Hepatocyte (in vitro differentiated cells): ENCODE measurements around the gene CCR1. TPM values are rescaled to one million over a fixed set of nuclear protein-coding genes. Genes with fewer than 3 reads are reported as not detected.

Experiments used
- DNase-seq: peaks from one replicate; pipeline ENCODE4 v3.0.0-alpha.2; 2016; ENCODE audit warnings: low spot score
- H2AFZ ChIP-seq: fragments of 200-600 bp; sonication (generic); 2 replicates; pipeline ENCODE4 v1.6.0; 2016; ENCODE audit warnings: antibody characterized with exemption, mild to moderate bottlenecking
- H3K27ac ChIP-seq: fragments of 200-600 bp; sonication (generic); 2 replicates; pipeline ENCODE4 v1.5.1; 2016; ENCODE audit warnings: mild to moderate bottlenecking
- H3K27me3 ChIP-seq: fragments of 200-600 bp; sonication (generic); 2 replicates; pipeline ENCODE4 v1.6.1; 2016
- H3K36me3 ChIP-seq: fragments of 200-600 bp; sonication (generic); replicated peaks from 2 replicates; pipeline ENCODE4 v1.5.1; 2016; ENCODE audit warnings: low read depth; ENCODE audit not compliant: insufficient read depth
- H3K4me1 ChIP-seq: fragments of 200-600 bp; sonication (generic); 2 replicates; pipeline ENCODE4 v1.5.1; 2016; ENCODE audit warnings: mild to moderate bottlenecking, moderate library complexity; ENCODE audit not compliant: insufficient read depth
- H3K4me2 ChIP-seq: fragments of 200-600 bp; sonication (generic); 2 replicates; pipeline ENCODE4 v1.6.0; 2016
- H3K4me3 ChIP-seq: fragments of 200-600 bp; sonication (generic); 2 replicates; pipeline ENCODE4 v1.5.1; 2016; ENCODE audit warnings: mild to moderate bottlenecking
- H3K79me2 ChIP-seq: fragments of 200-600 bp; sonication (generic); 2 replicates; pipeline ENCODE4 v1.6.0; 2017; ENCODE audit warnings: mild to moderate bottlenecking
- H3K9me2 ChIP-seq: fragments of 200-600 bp; sonication (generic); replicated peaks from 2 replicates; pipeline ENCODE4 v1.6.0; 2017; ENCODE audit warnings: mild to moderate bottlenecking; ENCODE audit not compliant: insufficient read depth
- H3K9me3 ChIP-seq: fragments of 200-600 bp; sonication (generic); 2 replicates; pipeline ENCODE4 v1.5.1; 2016; ENCODE audit warnings: low read depth, mild to moderate bottlenecking
- H4K20me1 ChIP-seq: fragments of 200-600 bp; sonication (generic); 2 replicates; pipeline ENCODE4 v1.6.0; 2016; ENCODE audit warnings: mild to moderate bottlenecking; ENCODE audit not compliant: insufficient read depth, poor library complexity, severe bottlenecking
- CTCF ChIP-seq: fragments of 200-600 bp; sonication (generic); IDR thresholded peaks from 2 replicates; pipeline ENCODE4 v1.5.1; 2016; ENCODE audit warnings: antibody characterized with exemption, mild to moderate bottlenecking; ENCODE audit not compliant: poor library complexity
- EZH2 ChIP-seq: fragments of 200-600 bp; sonication (generic); IDR thresholded peaks from 2 replicates; pipeline ENCODE4 v1.6.1; 2016; ENCODE audit warnings: antibody characterized with exemption, mild to moderate bottlenecking, borderline replicate concordance
- EZH2phosphoT487 ChIP-seq: fragments of 200-600 bp; sonication (generic); IDR thresholded peaks from one replicate; pipeline ENCODE4 v1.6.1; 2018; ENCODE audit warnings: antibody characterized with exemption, mild to moderate bottlenecking, low read depth, moderate library complexity; ENCODE audit not compliant: unreplicated experiment, severe bottlenecking
- WGBS: methylation state at CpG from one replicate; pipeline ENCODE4 v1.1.6; 2016; ENCODE audit warnings: low lambda C conversion rate; ENCODE audit errors: missing lambda C conversion rate; 5-methylcytosine and 5-hydroxymethylcytosine counted together
- polyA plus RNA-seq: library from polyadenylated mRNA; unstranded; fragments of >200 nt; fragmentation: Nextera tagmentation; extraction: Ambion mirVana; gene quantifications from 2 replicates; pipeline ENCODE4 v1.2.1, GENCODE V29; 2016
- total RNA-seq: library from RNA; depleted of rRNA; stranded (reverse); fragments of >200 nt; gene quantifications from 2 replicates; pipeline ENCODE4 v1.2.3, GENCODE V29; 2014

CCR1 gene
- total and polyA plus RNA-seq, 2 experiments from 2014 or later = 1.8 to 3.5 TPM

GRCh38 chr3:46218196-46218709, 10.1 kb upstream of the CCR1 start:
- Histone ChIP-seq H3K4me3 (no peak overlapping the region), H3K27me3 (peaks cover 3% of the 10 kb centered on the region), H3K9me2 (no peaks in the 10 kb centered on the region), H3K4me1 (no peaks in the 10 kb centered on the region), H3K27ac (no peak overlapping the region), H3K4me2 (no peak overlapping the region), H3K79me2 (no peaks in the 10 kb centered on the region), H2AFZ (no peak overlapping the region), H3K36me3 (no peaks in the 10 kb centered on the region), H3K9me3 (no peaks in the 10 kb centered on the region), H4K20me1 (no peaks in the 10 kb centered on the region)
- no peak for DNase-seq
- TF ChIP-seq EZH2phosphoT487 (no peak), EZH2 (no peak), CTCF (no peak)
- WGBS = 68% methylated on average over 2 of the region's 2 CpGs

DNA sequence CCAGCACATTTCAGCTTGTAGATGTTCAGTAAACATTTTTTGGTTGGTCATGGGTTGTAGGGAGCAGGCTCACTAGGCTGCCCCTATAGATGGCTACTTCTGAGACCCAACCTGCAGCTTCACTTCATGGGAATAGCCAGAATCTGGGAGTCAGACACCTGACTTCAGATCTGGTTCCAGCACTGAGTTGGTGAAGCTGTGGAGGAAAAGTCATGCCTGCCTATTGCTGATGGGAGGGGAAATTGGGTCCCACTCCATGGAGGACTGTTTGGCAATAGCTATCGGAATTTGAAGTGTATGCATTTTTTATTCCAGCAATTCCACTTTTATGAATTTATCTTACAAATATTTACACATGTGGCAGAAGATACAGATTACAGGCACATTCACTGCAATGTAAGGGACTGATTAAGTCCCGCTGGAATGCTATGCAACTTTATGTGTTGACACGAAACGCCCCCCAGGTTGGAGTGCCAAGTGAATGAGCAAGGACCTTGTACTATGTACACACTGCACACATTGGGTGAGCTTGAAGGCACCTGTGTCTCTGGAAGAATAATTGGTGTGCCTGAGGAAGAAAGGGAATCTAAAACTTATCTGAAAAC, 7.8 kb upstream of the CCR1 start:
- H3K27me3 ChIP-seq = peaks cover 3% of the 10 kb centered on the region
- peak; percentile 63 for DNase-seq
- peak overlapping the region; percentile 52 for H3K27ac ChIP-seq
- H3K79me2 ChIP-seq = no peaks in the 10 kb centered on the region
- no peaks in the 10 kb centered on the region for H3K9me2 ChIP-seq
- TF ChIP-seq EZH2phosphoT487 = no peak
- no peak overlapping the region for H3K4me2 ChIP-seq
- H3K4me3 ChIP-seq = no peak overlapping the region
- 37% methylated on average over 4 of the region's 4 CpGs for WGBS
- no peaks in the 10 kb centered on the region for H4K20me1 ChIP-seq
- no peaks in the 10 kb centered on the region for H3K4me1 ChIP-seq
- no peak overlapping the region for H2AFZ ChIP-seq
- H3K9me3 ChIP-seq = no peaks in the 10 kb centered on the region
- no peaks in the 10 kb centered on the region for H3K36me3 ChIP-seq

DNA sequence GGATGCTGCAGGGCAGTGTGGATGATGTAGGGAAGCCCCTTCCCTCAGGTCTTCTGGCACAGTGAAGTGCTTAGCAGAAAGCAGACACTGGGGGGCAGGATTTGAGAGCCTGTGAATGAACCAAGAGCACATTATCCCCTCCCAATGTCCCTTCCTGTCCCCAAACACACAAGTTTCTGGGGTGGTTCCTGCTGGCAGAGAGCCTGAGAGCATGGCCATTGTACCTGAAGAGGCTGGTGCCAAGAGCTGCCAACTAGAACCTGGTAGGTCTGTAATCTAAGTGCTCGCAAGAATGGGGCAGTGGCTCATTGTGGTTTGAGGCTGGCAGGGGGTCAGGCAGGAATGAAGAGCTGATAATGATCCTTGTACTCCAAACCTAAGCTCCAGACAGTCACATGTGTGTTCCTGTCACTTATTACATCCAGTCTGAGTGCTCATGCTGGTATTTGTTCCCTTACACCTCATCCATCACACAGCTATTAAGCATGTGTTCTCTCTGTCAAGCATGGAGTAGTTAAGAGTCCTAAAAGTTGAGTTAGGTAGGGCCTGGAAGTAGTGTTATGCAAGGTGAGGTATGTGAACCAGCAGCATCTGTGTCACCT, 6.7 kb upstream of the CCR1 start:
- H4K20me1 ChIP-seq = no peaks in the 10 kb centered on the region
- no peaks in the 10 kb centered on the region for H3K4me1 ChIP-seq
- peak; percentile 19 for DNase-seq
- no peak overlapping the region for H2AFZ ChIP-seq
- H3K4me3 ChIP-seq = no peak overlapping the region
- H3K79me2 ChIP-seq = no peaks in the 10 kb centered on the region
- TF ChIP-seq EZH2 = no peak
- TF ChIP-seq CTCF = peak; percentile 38
- H3K9me3 ChIP-seq = no peaks in the 10 kb centered on the region
- no peaks in the 10 kb centered on the region for H3K9me2 ChIP-seq
- H3K36me3 ChIP-seq = no peaks in the 10 kb centered on the region
- H3K27ac ChIP-seq = no peak overlapping the region
- H3K4me2 ChIP-seq = no peak overlapping the region
- 60% methylated on average over 1 of the region's 1 CpG for WGBS
- peaks cover 3% of the 10 kb centered on the region for H3K27me3 ChIP-seq

DNA sequence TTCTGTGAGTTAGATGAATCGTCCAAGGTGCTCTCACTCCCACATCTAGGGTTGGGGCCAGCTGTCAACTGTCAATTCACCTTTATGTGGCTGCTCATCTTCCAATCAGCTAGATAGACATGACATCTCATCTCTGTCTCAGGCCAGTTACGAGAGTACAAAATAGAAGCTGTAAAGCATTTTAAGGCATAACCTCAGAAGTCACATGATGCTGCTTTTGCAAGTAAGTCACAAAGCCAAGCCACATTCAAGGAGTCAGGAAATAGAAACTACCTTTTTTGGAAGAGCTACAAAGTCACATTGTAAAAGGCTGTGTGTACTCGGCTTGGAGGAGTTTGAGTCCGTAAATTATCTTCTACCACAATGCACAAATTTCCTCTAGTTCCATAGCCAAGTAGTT, 5.1 kb upstream of the CCR1 start:
- H3K27me3 ChIP-seq = peaks cover 3% of the 10 kb centered on the region
- no peak for DNase-seq
- TF ChIP-seq EZH2phosphoT487 = no peak
- TF ChIP-seq EZH2 = no peak
- TF ChIP-seq CTCF = no peak
- H3K9me3 ChIP-seq = no peaks in the 10 kb centered on the region
- H3K4me1 ChIP-seq = no peaks in the 10 kb centered on the region
- 80% methylated on average over 4 of the region's 4 CpGs for WGBS
- H2AFZ ChIP-seq = no peak overlapping the region
- no peak overlapping the region for H3K4me3 ChIP-seq
- no peaks in the 10 kb centered on the region for H4K20me1 ChIP-seq
- H3K9me2 ChIP-seq = no peaks in the 10 kb centered on the region
- H3K4me2 ChIP-seq = no peak overlapping the region
- no peak overlapping the region for H3K27ac ChIP-seq
- no peaks in the 10 kb centered on the region for H3K36me3 ChIP-seq
- no peaks in the 10 kb centered on the region for H3K79me2 ChIP-seq
